ACC112 (cell line): Measurements from ENCODE around the gene DTNB.
A peak's percentile ranks its signal among the peaks of the same experiment; 100 is the strongest.
"Not testable (repeated sequence)": the region's sequence is repeated elsewhere in the genome, so short reads cannot be mapped to it uniquely, and the experiment has no call there.

Experiments used
- H2AFZ ChIP-seq: fragments of 200-600 bp; sonication (generic); one replicate; pipeline ENCODE4 v1.6.0; 2017; ENCODE audit warnings: antibody characterized with exemption, low read length; ENCODE audit not compliant: unreplicated experiment
- H3K27ac ChIP-seq: fragments of 200-600 bp; sonication (generic); 2 replicates; pipeline ENCODE4 v1.5.1; 2014; ENCODE audit warnings: low read depth, mild to moderate bottlenecking, antibody characterized with exemption, low read length, moderate library complexity
- H3K27me3 ChIP-seq: fragments of 200-600 bp; sonication (generic); 2 replicates; pipeline ENCODE4 v1.6.1; 2014; ENCODE audit warnings: mild to moderate bottlenecking, antibody characterized with exemption, low read length, moderate library complexity, mixed read lengths; ENCODE audit not compliant: insufficient read depth
- H3K36me3 ChIP-seq: fragments of 200-600 bp; sonication (generic); 2 replicates; pipeline ENCODE4 v1.6.1; 2016; ENCODE audit warnings: mild to moderate bottlenecking, antibody characterized with exemption, low read length, moderate library complexity, mixed read lengths; ENCODE audit not compliant: insufficient read depth
- H3K4me1 ChIP-seq: fragments of 200-600 bp; sonication (generic); one replicate; pipeline ENCODE4 v1.6.1; 2016; ENCODE audit warnings: low read length, mixed read lengths; ENCODE audit not compliant: insufficient read depth, unreplicated experiment, control insufficient read depth
- H3K4me3 ChIP-seq: fragments of 200-600 bp; sonication (generic); 2 replicates; pipeline ENCODE4 v1.5.1; 2014; ENCODE audit warnings: mild to moderate bottlenecking, low read depth, low read length
- H3K79me2 ChIP-seq: fragments of 200-600 bp; sonication (generic); one replicate; pipeline ENCODE4 v1.6.0; 2016; ENCODE audit warnings: low read length; ENCODE audit not compliant: control insufficient read depth, unreplicated experiment, insufficient read depth

DTNB gene

DNA sequence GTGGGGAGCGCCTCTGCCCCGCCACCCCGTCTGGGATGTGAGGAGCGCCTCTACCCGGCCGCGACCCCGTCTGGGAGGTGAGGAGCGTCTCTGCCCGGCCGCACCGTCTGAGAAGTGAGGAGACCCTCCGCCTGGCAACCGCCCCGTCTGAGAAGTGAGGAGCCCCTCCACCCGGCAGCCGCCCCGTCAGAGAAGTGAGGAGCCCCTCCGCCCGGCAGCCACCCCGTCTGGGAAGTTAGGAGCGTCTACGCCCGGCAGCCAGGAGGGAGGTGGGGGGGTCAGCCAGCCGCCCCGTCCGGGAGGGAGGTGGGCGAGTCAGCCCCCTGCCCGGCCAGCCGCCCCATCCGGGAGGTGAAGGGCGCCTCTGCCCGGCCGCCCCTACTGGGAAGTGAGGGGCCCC is 39.6 kb downstream of the DTNB start:
- H3K36me3 ChIP-seq, H3K79me2 ChIP-seq, H3K4me1 ChIP-seq, H2AFZ ChIP-seq, H3K27me3 ChIP-seq, H3K4me3 ChIP-seq, H3K27ac ChIP-seq: not testable (repeated sequence)

DNA sequence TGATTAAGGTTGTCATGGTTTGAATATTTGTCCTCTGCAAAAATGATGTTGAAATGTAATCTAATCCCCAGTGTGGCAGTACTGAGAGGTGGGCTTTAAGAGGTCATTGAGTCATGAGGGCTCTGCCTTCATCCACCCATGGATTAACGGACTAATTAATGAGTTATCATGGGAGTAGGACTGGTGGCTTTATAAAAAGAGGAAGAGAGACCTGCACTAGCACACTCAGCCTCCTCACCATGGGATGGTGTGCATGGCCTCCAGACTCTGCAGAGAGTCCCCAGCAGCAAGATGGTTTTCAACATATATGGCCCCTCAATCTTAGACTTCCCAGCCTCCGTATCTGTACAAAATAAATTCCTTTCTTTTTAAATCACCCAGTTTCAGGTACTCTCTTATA is 41.0 kb downstream of the DTNB start:
- Histone ChIP-seq H3K27ac (no peak overlapping the region), H3K27me3 (no peaks in the 10 kb centered on the region), H2AFZ (no peak overlapping the region)

DNA sequence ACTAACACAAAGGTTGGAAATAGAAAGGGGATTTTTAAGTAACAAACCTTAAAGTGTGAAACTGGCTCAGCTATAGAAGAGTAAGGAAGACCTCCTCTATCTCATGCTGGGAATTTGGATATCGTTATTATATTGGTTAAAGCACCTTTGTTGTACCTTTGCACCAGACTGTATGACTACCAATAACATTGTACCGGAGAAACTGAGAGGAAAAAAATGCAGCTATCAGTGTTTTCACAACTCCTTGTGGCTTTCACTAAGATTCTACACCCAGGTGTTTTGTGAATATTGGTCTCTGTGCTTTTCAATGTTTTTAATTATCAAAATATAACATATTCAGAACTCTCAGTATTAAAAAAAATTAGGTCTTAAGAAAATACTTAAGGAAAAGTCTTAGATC is 48.7 kb downstream of the DTNB start:
- peaks cover 7% of the 10 kb centered on the region; the same call in 1 of the 2 replicates for H3K36me3 ChIP-seq
- H3K27me3 ChIP-seq, result no peaks in the 10 kb centered on the region
- no peak overlapping the region for H3K4me3 ChIP-seq
- H3K27ac ChIP-seq, result no peak overlapping the region
- H3K79me2 ChIP-seq, result no peaks in the 10 kb centered on the region
- peaks cover 5% of the 10 kb centered on the region for H3K4me1 ChIP-seq
- no peak overlapping the region for H2AFZ ChIP-seq

More for the DNA sequence above, 41.0 kb downstream of the DTNB start:
- H3K79me2 ChIP-seq, result no peaks in the 10 kb centered on the region
- no peaks in the 10 kb centered on the region for H3K4me1 ChIP-seq
- 0 out of 2 replicates have a peak, but pooled peaks cover 2% of the 10 kb centered on the region for H3K36me3 ChIP-seq
- no peak overlapping the region for H3K4me3 ChIP-seq

DNA sequence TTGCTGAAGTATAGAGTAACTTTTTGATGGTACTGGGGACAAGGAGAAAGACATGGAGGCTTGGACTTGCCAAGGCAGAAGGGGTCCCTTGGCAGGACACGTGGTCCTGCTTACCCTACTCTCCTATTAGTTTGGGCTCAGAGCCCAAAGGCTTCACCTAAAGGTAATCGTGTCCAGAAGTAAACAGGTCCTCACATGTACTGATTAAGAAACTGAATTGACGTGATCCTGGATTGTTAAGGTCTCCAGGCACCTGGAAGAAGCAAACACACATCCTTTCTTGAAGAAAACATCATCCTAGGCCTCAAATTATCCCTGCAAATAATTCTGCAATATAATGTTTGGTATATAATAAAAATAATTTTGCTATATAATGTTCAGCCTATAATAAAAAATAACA is 50.0 kb downstream of the DTNB start:
- no peak overlapping the region for H2AFZ ChIP-seq
- H3K27me3 ChIP-seq, result no peaks in the 10 kb centered on the region
- peaks cover 15% of the 10 kb centered on the region for H3K4me1 ChIP-seq
- no peak overlapping the region for H3K4me3 ChIP-seq
- H3K79me2 ChIP-seq, result no peaks in the 10 kb centered on the region
- no peak overlapping the region for H3K27ac ChIP-seq
- peaks cover 7% of the 10 kb centered on the region; the same call in 1 of the 2 replicates for H3K36me3 ChIP-seq

DNA sequence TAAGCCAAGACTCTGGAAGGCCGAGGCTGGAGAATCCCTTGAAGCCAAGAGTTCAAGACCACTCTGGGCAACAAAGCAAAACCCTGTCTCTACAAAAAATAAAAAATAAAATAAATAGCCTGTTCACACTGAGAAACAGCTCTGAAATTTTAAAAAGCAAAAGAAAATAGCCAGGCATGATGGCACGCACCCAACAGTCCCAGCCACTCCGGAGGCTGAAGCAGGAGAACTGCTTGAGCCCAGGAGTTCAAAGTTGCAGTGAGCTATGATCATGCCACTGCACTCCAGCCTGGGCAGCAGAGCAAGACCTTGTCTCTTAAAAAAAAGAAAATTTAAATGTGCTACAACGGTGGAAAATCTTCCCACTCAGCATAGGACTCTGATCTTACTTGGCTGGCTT is 52.7 kb downstream of the DTNB start:
- Histone ChIP-seq H3K4me1 (peaks cover 31% of the 10 kb centered on the region), H3K27me3 (no peaks in the 10 kb centered on the region), H3K27ac (no peak overlapping the region), H3K4me3 (no peak overlapping the region), H2AFZ (no peak overlapping the region), H3K79me2 (no peaks in the 10 kb centered on the region), H3K36me3 (no peaks in the 10 kb centered on the region)

DNA sequence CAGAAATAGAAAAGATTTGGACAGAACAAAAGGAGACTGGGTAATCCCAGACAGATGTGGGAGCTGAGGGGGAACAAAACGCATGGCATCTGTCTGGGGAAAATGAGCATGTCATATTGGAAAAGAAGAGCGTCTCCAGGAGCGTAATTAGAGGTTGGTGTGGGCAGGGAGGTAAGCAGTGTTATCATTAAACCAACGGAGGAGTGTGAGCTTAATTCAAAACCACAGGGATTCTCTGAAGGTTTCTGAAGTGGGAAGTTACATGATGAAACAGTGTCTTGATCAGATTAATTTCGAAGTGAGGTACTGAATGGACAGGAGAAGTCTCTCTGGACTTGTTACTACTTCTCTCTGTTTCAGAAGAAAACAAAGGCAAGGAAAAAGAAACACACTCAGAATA is 53.3 kb downstream of the DTNB start:
- Histone ChIP-seq H3K4me1 (peaks cover 37% of the 10 kb centered on the region), H2AFZ (no peak overlapping the region), H3K4me3 (no peak overlapping the region), H3K36me3 (no peaks in the 10 kb centered on the region), H3K79me2 (no peaks in the 10 kb centered on the region), H3K27me3 (no peaks in the 10 kb centered on the region), H3K27ac (no peak overlapping the region)

DNA sequence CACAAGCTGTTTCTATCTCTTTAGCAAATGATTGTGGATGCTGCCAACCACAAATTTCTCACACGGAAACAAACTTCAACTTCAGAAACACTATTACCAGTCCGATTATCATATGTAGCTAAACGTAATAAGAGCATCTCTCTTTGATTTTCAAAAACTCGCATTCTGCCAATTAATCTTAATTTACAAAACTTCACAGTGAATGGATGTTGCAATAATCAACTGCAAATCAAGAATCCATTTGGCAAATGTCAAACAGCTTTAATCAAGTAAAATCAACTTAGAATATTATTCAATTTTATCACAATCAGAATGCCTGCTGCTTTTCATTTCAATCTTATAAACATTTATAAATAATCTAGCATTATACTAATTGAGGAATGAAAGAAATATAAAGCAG is 54.2 kb downstream of the DTNB start:
- peak overlapping the region; percentile 95 for H3K27ac ChIP-seq
- no peaks in the 10 kb centered on the region for H3K36me3 ChIP-seq
- no peaks in the 10 kb centered on the region for H3K27me3 ChIP-seq
- no peak overlapping the region for H2AFZ ChIP-seq
- peaks cover 38% of the 10 kb centered on the region for H3K4me1 ChIP-seq
- H3K4me3 ChIP-seq, result peak overlapping the region; percentile 19
- no peaks in the 10 kb centered on the region for H3K79me2 ChIP-seq

DNA sequence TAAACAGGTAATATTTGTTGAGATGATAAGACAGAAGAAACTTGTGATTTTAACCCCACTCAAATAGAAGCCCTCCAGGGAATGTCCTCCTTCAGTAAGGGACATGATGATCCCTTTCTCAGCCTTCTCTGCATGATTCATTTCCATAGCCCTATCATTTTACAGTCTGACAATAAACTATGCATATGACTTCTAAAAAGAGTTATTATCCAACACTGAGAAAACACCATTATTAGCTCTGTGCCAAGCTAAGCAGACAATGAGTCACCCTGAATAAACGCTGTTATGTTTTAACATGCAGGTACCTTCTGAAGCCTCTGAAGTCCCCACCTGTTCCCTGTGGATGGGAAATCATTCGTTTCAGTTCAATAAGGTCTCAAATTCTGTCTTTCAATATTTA is 54.7 kb downstream of the DTNB start:
- no peaks in the 10 kb centered on the region for H3K79me2 ChIP-seq
- no peaks in the 10 kb centered on the region for H3K27me3 ChIP-seq
- peak overlapping the region; percentile 95 for H3K27ac ChIP-seq
- peak overlapping the region; percentile 66 for H3K4me3 ChIP-seq
- peaks cover 38% of the 10 kb centered on the region for H3K4me1 ChIP-seq
- H2AFZ ChIP-seq, result no peak overlapping the region
- no peaks in the 10 kb centered on the region for H3K36me3 ChIP-seq

DNA sequence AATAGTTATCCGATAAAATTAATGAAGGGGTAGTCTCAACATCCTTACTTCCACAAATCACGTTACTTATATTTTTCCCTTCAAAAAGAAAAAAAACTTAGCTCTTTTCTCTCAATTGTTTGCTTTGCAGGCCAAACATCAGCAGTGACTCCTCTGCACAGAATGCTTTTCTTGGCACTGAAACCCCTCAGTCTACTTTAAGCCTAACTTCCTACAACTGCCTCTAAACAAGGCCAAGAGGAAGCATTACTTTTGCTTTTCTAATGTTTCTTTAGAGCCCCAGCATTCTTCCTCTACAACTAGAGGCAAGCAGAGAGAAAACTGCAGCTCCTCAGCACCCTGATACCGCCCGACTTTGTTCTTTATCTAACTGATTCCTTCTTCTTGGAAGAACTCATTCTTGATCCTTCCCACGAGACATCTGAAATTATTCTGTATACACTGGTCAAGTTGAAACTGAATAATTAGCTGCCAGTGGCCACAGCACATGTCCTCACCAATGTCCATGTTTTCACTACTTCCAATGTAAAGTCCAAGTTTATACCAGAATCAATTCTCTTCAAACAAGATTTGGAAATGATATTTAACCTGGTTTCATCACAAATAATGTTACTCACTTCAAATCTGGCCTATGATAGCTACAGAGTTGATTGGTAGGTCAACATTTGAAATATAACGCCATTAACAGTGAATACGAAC is 55.3 kb downstream of the DTNB start:
- peaks cover 38% of the 10 kb centered on the region for H3K4me1 ChIP-seq
- H2AFZ ChIP-seq, result peak overlapping the region; percentile 83
- peak overlapping the region; percentile 95 for H3K27ac ChIP-seq
- H3K27me3 ChIP-seq, result no peaks in the 10 kb centered on the region
- no peaks in the 10 kb centered on the region for H3K36me3 ChIP-seq
- no peaks in the 10 kb centered on the region for H3K79me2 ChIP-seq
- peak overlapping the region; percentile 66 for H3K4me3 ChIP-seq

DNA sequence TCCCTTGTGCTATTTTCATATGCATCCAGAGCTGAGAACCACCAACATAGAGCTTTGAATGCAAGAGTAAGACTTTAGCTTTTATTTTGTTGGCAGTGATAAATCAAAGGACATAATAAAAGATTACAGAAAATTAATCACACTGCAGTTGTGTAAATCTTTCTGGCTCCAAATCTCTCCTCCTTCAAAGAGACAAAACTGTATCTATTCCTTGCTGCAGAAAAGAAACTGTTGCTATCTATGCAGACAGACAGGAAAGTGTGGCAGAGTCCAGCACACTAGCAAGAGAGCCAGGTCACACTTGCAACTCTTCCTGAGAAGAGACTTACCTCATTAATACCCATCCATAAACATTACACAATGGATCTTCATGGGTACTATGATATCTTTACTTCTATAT is 57.5 kb downstream of the DTNB start:
- H3K27me3 ChIP-seq, result no peaks in the 10 kb centered on the region
- no peak overlapping the region for H3K4me3 ChIP-seq
- H3K27ac ChIP-seq, result no peak overlapping the region
- H3K79me2 ChIP-seq, result no peaks in the 10 kb centered on the region
- peak overlapping the region; percentile 32 for H2AFZ ChIP-seq
- peaks cover 38% of the 10 kb centered on the region for H3K4me1 ChIP-seq
- H3K36me3 ChIP-seq, result no peaks in the 10 kb centered on the region

DNA sequence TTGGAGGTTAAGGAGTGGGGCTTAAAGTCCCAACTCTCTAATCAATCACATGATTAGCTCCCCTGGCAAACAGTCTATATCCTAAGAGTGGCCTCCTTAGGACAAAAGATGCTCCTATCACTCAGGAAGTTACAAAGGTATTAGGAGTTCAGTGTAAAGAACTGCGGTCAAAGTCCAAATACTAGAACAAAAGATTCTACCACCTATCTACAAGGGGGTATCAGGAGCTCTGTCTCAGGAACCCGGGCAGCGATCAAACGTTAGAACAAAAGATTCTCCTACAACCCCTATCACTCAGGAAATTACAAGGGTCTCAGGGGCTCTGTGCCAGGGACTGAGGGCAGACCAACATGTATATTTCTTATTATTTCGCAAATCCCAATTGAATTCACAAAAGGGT is 58.0 kb downstream of the DTNB start:
- Histone ChIP-seq H3K4me3 (no peak overlapping the region), H3K27me3 (no peaks in the 10 kb centered on the region), H3K27ac (no peak overlapping the region), H3K4me1 (peaks cover 38% of the 10 kb centered on the region), H2AFZ (peak overlapping the region; percentile 32), H3K36me3 (no peaks in the 10 kb centered on the region), H3K79me2 (no peaks in the 10 kb centered on the region)
